ENCODE results near the gene CFAP157.

DNA sequence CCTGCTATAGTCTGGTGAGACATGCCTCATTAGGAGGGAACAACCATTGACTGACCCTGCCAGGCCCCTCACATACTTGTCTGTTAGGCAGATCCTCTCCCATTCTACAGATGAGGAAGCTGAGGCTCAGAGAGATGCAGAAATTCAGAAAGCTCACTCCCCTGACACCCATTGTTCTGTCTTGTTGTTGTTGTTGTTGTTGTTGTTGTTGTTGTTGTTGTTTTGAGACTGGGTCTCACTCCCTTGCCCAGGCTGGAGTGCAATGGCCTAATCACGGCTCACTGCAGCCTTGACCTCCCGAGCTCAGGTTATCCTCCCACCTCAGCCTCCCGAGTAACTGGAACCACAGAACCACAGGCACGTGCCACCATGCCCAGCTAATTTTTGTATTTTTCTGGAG lies 13.1 kb upstream of the CFAP157 start:
- TF ChIP-seq, protein P1, sequence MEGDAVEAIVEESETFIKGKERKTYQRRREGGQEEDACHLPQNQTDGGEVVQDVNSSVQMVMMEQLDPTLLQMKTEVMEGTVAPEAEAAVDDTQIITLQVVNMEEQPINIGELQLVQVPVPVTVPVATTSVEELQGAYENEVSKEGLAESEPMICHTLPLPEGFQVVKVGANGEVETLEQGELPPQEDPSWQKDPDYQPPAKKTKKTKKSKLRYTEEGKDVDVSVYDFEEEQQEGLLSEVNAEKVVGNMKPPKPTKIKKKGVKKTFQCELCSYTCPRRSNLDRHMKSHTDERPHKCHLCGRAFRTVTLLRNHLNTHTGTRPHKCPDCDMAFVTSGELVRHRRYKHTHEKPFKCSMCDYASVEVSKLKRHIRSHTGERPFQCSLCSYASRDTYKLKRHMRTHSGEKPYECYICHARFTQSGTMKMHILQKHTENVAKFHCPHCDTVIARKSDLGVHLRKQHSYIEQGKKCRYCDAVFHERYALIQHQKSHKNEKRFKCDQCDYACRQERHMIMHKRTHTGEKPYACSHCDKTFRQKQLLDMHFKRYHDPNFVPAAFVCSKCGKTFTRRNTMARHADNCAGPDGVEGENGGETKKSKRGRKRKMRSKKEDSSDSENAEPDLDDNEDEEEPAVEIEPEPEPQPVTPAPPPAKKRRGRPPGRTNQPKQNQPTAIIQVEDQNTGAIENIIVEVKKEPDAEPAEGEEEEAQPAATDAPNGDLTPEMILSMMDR (IDR thresholded peaks at IDR 0.05), result no peak
- TF ChIP-seq POLR2A (IDR thresholded peaks at IDR 0.05) (no peak), POLR2AphosphoS5 (IDR thresholded peaks at IDR 0.05) (no peak)

Data from suprapubic skin (tissue), 4 donors.